ENCODE results near the gene AP2B1.

Gene AP2B1

DNA sequence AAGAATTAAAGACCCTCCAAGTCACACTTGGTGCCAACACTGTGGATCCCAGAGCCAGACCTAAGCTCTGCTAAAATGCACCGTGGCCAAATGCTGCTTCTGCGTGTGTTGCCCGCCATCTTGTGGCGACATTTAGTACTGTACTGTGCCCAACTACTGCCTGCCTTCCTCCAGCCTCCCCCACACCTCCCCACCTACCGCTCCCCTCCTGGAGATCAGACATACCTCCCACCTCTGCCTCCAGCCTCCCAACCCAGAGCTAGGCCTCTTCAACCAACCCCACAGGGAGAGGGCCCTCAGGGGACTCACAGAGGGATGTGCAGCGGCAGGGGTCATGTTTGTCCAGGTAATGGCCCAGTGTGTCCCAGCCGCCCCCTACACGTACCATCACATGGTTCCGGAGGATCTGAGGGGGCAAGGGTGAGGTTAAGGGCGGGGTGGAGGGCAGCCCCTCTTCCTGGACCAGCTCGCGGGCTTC lies 160.5 kb downstream of the AP2B1 start:
- H3K14ac ChIP-seq (ENCODE audit: low read length) = no peak overlapping the region
- H3K9ac ChIP-seq (ENCODE audit: low read depth, low read length, poor library complexity) = no peak overlapping the region
- H3K4ac ChIP-seq (ENCODE audit: low read length) = no peak overlapping the region
- no peak overlapping the region for H3K4me3 ChIP-seq (ENCODE audit: low read length in 2 of 2)
- no peak overlapping the region for H2BK120ac ChIP-seq (ENCODE audit: low read depth, low read length)
- H2BK15ac ChIP-seq (ENCODE audit: low read length) = no peak overlapping the region
- no peak overlapping the region for H4K8ac ChIP-seq (ENCODE audit: low read depth, low read length)
- peak; percentile 71 for DNase-seq (ENCODE audit: low spot score)
- no peaks in the 10 kb centered on the region for H3K9me3 ChIP-seq (replicated peaks in 1 of 2; ENCODE audit: control insufficient read depth in 2 of 2, insufficient read depth in 1 of 2, low read depth in 1 of 2, low read length in 2 of 2)
- H3K4me1 ChIP-seq (ENCODE audit: control insufficient read depth in 2 of 2, insufficient read depth in 1 of 2, low read depth in 1 of 2, low read length in 2 of 2) = peaks cover 5 to 6% of the 10 kb centered on the region in 2 donors
- no peak overlapping the region for H3K23ac ChIP-seq (ENCODE audit: low read depth, low read length, poor library complexity)
- no peak overlapping the region for H2BK12ac ChIP-seq (ENCODE audit: low read length)
- H3K36me3 ChIP-seq (replicated peaks in 1 of 2; ENCODE audit: control insufficient read depth in 2 of 2, insufficient read depth in 2 of 2, low read length in 2 of 2) = no peaks in the 10 kb centered on the region
- no peaks in the 10 kb centered on the region for H3K79me1 ChIP-seq (ENCODE audit: low read depth, low read length)
- H2BK5ac ChIP-seq (ENCODE audit: low read length) = no peak overlapping the region
- no peak overlapping the region for H4K91ac ChIP-seq (ENCODE audit: low read depth, low read length, poor library complexity)
- H3K18ac ChIP-seq (ENCODE audit: low read length) = no peak overlapping the region
- peaks cover 0 to 38% (median 18%) of the 10 kb centered on the region in 3 experiments for H3K27me3 ChIP-seq (ENCODE audit: control insufficient read depth in 3 of 3, insufficient read depth in 3 of 3, low read depth in 1 of 3, low read length in 3 of 3)
- no peak overlapping the region for H3K27ac ChIP-seq (replicated peaks; ENCODE audit: low read length)
- WGBS, 2 donors (ENCODE audit: extremely low coverage in 2 of 2, insufficient read length in 2 of 2, insufficient replicate concordance in 1 of 2) = no CpG with 5 or more reads among the region's 12 CpGs
- H2AFZ ChIP-seq (ENCODE audit: low read length) = peak overlapping the region; percentile 5
- H2AK5ac ChIP-seq (ENCODE audit: low read depth, low read length) = no peak overlapping the region
- no peak overlapping the region for H3K4me2 ChIP-seq (ENCODE audit: insufficient read depth, low read length, poor library complexity, severe bottlenecking)

DNA sequence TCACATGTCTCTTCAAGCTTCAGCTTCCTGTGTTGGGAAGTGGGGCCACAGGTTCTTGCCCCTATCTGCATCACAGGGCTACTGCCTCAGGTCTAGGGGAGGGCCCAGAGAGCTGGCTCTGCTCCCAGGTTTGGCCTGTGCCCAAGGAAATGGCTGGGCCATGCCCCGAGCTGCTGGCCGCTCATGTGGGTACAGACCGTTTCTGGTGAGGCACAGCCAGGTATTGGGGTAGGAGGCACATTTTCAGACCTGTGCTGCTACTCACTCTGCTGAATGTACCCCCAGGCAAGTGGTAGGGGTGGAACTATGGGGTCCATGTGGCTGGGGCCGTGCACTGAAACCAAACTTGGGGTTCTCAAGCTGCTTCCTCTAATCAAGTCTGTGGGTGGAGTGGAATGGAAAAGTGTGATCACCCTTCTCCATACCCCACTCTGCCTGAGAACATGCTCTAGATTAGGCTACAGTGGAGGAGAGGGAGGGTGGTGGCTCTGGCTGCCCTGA lies 161.3 kb downstream of the AP2B1 start:
- no peak overlapping the region for H4K8ac ChIP-seq (ENCODE audit: low read depth, low read length)
- no peak overlapping the region for H3K18ac ChIP-seq (ENCODE audit: low read length)

DNA sequence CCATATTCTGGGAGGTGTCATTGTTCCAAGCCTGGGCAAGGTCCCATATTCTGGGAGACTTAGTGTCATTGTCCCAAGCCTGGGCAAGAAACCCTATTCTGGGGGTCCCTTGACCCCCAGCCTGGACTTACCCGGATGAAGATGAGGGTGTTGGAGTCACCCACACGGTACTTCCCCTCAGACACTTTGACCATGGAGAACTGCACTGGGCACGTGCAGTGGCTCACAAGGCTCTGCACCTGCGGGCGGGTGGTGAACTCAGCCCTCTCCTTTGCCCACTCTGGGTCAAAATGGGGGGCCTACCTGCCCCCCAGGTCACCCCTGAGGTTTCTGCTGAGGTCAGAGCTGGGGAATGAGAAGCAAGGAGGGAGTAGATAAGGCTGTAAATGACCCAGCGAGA lies 161.9 kb downstream of the AP2B1 start:
- no peak overlapping the region for H3K4me2 ChIP-seq (ENCODE audit: insufficient read depth, low read length, poor library complexity, severe bottlenecking)
- H2BK5ac ChIP-seq (ENCODE audit: low read length) = no peak overlapping the region
- H2BK120ac ChIP-seq (ENCODE audit: low read depth, low read length) = no peak overlapping the region
- H3K4ac ChIP-seq (ENCODE audit: low read length) = no peak overlapping the region
- H2BK12ac ChIP-seq (ENCODE audit: low read length) = no peak overlapping the region
- no peaks in the 10 kb centered on the region for H3K36me3 ChIP-seq (replicated peaks in 1 of 2; ENCODE audit: control insufficient read depth in 2 of 2, insufficient read depth in 2 of 2, low read length in 2 of 2)
- no peak overlapping the region for H3K27ac ChIP-seq (replicated peaks; ENCODE audit: low read length)
- H3K18ac ChIP-seq (ENCODE audit: low read length) = no peak overlapping the region
- peaks cover 5 to 7% of the 10 kb centered on the region in 2 donors for H3K4me1 ChIP-seq (ENCODE audit: control insufficient read depth in 2 of 2, insufficient read depth in 1 of 2, low read depth in 1 of 2, low read length in 2 of 2)
- peak overlapping the region; percentile 6 for H2AK5ac ChIP-seq (ENCODE audit: low read depth, low read length)
- H2AFZ ChIP-seq (ENCODE audit: low read length) = no peak overlapping the region
- no peaks in the 10 kb centered on the region for H3K79me1 ChIP-seq (ENCODE audit: low read depth, low read length)
- no peaks in the 10 kb centered on the region for H3K9me3 ChIP-seq (replicated peaks in 1 of 2; ENCODE audit: control insufficient read depth in 2 of 2, insufficient read depth in 1 of 2, low read depth in 1 of 2, low read length in 2 of 2)
- peaks cover 0 to 41% (median 14%) of the 10 kb centered on the region in 3 experiments for H3K27me3 ChIP-seq (ENCODE audit: control insufficient read depth in 3 of 3, insufficient read depth in 3 of 3, low read depth in 1 of 3, low read length in 3 of 3)
- H3K4me3 ChIP-seq (ENCODE audit: low read length in 2 of 2) = no peak overlapping the region
- no peak overlapping the region for H3K9ac ChIP-seq (ENCODE audit: low read depth, low read length, poor library complexity)
- no peak overlapping the region for H3K23ac ChIP-seq (ENCODE audit: low read depth, low read length, poor library complexity)
- no peak overlapping the region for H3K14ac ChIP-seq (ENCODE audit: low read length)
- no CpG with 5 or more reads among the region's 6 CpGs for WGBS, 2 donors (ENCODE audit: extremely low coverage in 2 of 2, insufficient read length in 2 of 2, insufficient replicate concordance in 1 of 2)
- no peak overlapping the region for H4K8ac ChIP-seq (ENCODE audit: low read depth, low read length)
- no peak overlapping the region for H2BK15ac ChIP-seq (ENCODE audit: low read length)
- no peak for DNase-seq (ENCODE audit: low spot score)
- H4K91ac ChIP-seq (ENCODE audit: low read depth, low read length, poor library complexity) = no peak overlapping the region

More for the DNA sequence above, 161.3 kb downstream of the AP2B1 start:
- H3K23ac ChIP-seq (ENCODE audit: low read depth, low read length, poor library complexity) = no peak overlapping the region
- H2AK5ac ChIP-seq (ENCODE audit: low read depth, low read length) = no peak overlapping the region
- H3K14ac ChIP-seq (ENCODE audit: low read length) = no peak overlapping the region
- H3K27ac ChIP-seq (replicated peaks; ENCODE audit: low read length) = no peak overlapping the region
- H2BK5ac ChIP-seq (ENCODE audit: low read length) = no peak overlapping the region
- DNase-seq (ENCODE audit: low spot score) = no peak
- no peak overlapping the region for H3K4ac ChIP-seq (ENCODE audit: low read length)
- peaks cover 0 to 41% (median 14%) of the 10 kb centered on the region in 3 experiments for H3K27me3 ChIP-seq (ENCODE audit: control insufficient read depth in 3 of 3, insufficient read depth in 3 of 3, low read depth in 1 of 3, low read length in 3 of 3)
- H2BK15ac ChIP-seq (ENCODE audit: low read length) = no peak overlapping the region
- WGBS, 2 donors (ENCODE audit: extremely low coverage in 2 of 2, insufficient read length in 2 of 2, insufficient replicate concordance in 1 of 2) = no CpG with 5 or more reads among the region's 4 CpGs
- no peak overlapping the region for H2BK12ac ChIP-seq (ENCODE audit: low read length)
- H2AFZ ChIP-seq (ENCODE audit: low read length) = no peak overlapping the region
- H3K79me1 ChIP-seq (ENCODE audit: low read depth, low read length) = no peaks in the 10 kb centered on the region
- H3K36me3 ChIP-seq (replicated peaks in 1 of 2; ENCODE audit: control insufficient read depth in 2 of 2, insufficient read depth in 2 of 2, low read length in 2 of 2) = no peaks in the 10 kb centered on the region
- no peak overlapping the region for H2BK120ac ChIP-seq (ENCODE audit: low read depth, low read length)
- peaks cover 5 to 7% of the 10 kb centered on the region in 2 donors for H3K4me1 ChIP-seq (ENCODE audit: control insufficient read depth in 2 of 2, insufficient read depth in 1 of 2, low read depth in 1 of 2, low read length in 2 of 2)
- no peaks in the 10 kb centered on the region for H3K9me3 ChIP-seq (replicated peaks in 1 of 2; ENCODE audit: control insufficient read depth in 2 of 2, insufficient read depth in 1 of 2, low read depth in 1 of 2, low read length in 2 of 2)
- H3K4me3 ChIP-seq (ENCODE audit: low read length in 2 of 2) = no peak overlapping the region
- no peak overlapping the region for H4K91ac ChIP-seq (ENCODE audit: low read depth, low read length, poor library complexity)
- H3K4me2 ChIP-seq (ENCODE audit: insufficient read depth, low read length, poor library complexity, severe bottlenecking) = no peak overlapping the region
- H3K9ac ChIP-seq (ENCODE audit: low read depth, low read length, poor library complexity) = no peak overlapping the region

GRCh38 chr17:35749560-35750412 lies 162.7 kb downstream of the AP2B1 start:
- no CpG with 5 or more reads among the region's 35 CpGs for WGBS, 2 donors (ENCODE audit: extremely low coverage in 2 of 2, insufficient read length in 2 of 2, insufficient replicate concordance in 1 of 2)
- no peak overlapping the region for H3K4ac ChIP-seq (ENCODE audit: low read length)
- H3K79me1 ChIP-seq (ENCODE audit: low read depth, low read length) = no peaks in the 10 kb centered on the region
- H2BK120ac ChIP-seq (ENCODE audit: low read depth, low read length) = no peak overlapping the region
- H3K23ac ChIP-seq (ENCODE audit: low read depth, low read length, poor library complexity) = peak overlapping the region; percentile 52
- H2BK15ac ChIP-seq (ENCODE audit: low read length) = peak overlapping the region; percentile 5
- no peak overlapping the region for H3K27ac ChIP-seq (replicated peaks; ENCODE audit: low read length)
- H2AK5ac ChIP-seq (ENCODE audit: low read depth, low read length) = no peak overlapping the region
- H2BK5ac ChIP-seq (ENCODE audit: low read length) = no peak overlapping the region
- peak overlapping the region; percentile 51 for H3K4me2 ChIP-seq (ENCODE audit: insufficient read depth, low read length, poor library complexity, severe bottlenecking)
- H4K91ac ChIP-seq (ENCODE audit: low read depth, low read length, poor library complexity) = no peak overlapping the region
- no peak overlapping the region for H3K14ac ChIP-seq (ENCODE audit: low read length)
- no peak for DNase-seq (ENCODE audit: low spot score)
- peak overlapping the region; percentile 88 for H2AFZ ChIP-seq (ENCODE audit: low read length)
- H3K4me3 ChIP-seq (ENCODE audit: low read length in 2 of 2) = peak overlapping the region in 1 of 2 donors; percentile 12
- no peaks in the 10 kb centered on the region for H3K36me3 ChIP-seq (replicated peaks in 1 of 2; ENCODE audit: control insufficient read depth in 2 of 2, insufficient read depth in 2 of 2, low read length in 2 of 2)
- H3K9me3 ChIP-seq (replicated peaks in 1 of 2; ENCODE audit: control insufficient read depth in 2 of 2, insufficient read depth in 1 of 2, low read depth in 1 of 2, low read length in 2 of 2) = no peaks in the 10 kb centered on the region
- peak overlapping the region; percentile 72 for H3K9ac ChIP-seq (ENCODE audit: low read depth, low read length, poor library complexity)
- H3K27me3 ChIP-seq (ENCODE audit: control insufficient read depth in 3 of 3, insufficient read depth in 3 of 3, low read depth in 1 of 3, low read length in 3 of 3) = peaks cover 0 to 41% (median 14%) of the 10 kb centered on the region in 3 experiments
- H4K8ac ChIP-seq (ENCODE audit: low read depth, low read length) = no peak overlapping the region
- no peak overlapping the region for H2BK12ac ChIP-seq (ENCODE audit: low read length)
- peaks cover 5 to 7% of the 10 kb centered on the region in 2 donors for H3K4me1 ChIP-seq (ENCODE audit: control insufficient read depth in 2 of 2, insufficient read depth in 1 of 2, low read depth in 1 of 2, low read length in 2 of 2)
- peak overlapping the region; percentile 84 for H3K18ac ChIP-seq (ENCODE audit: low read length)
